CD14-positive monocyte (primary cell): ENCODE data around the gene CANX. TPM values are rescaled to one million over a fixed set of nuclear protein-coding genes. Genes with fewer than 3 reads are reported as not detected.
A peak's percentile ranks its signal among the peaks of the same experiment; 100 is the strongest.

Source experiments
- DNase-seq, 3 donors: peaks; one replicate each; pipeline ENCODE4 v3.0.0-alpha.2; 2011 to 2022
- H2AFZ ChIP-seq: 2 replicates; pipeline ENCODE4 v1.6.0; 2012; ENCODE audit warnings: mild to moderate bottlenecking, low read depth, low read length, inconsistent platforms; ENCODE audit not compliant: insufficient read depth, poor library complexity, severe bottlenecking
- H3K27ac ChIP-seq, 2 donors: 1 replicate in 1 of 2; 2 replicates in 1 of 2; pipeline ENCODE4 v1.5.1; 2012 to 2013; ENCODE audit warnings: low read length in 2 of 2, control low read depth in 1 of 2, inconsistent platforms in 1 of 2, low read depth in 1 of 2, mild to moderate bottlenecking in 1 of 2
- H3K27me3 ChIP-seq, 2 donors: one replicate each; pipeline versions ENCODE4 v1.6.0 to v1.6.1; 2011 to 2013; ENCODE audit warnings: low read length in 2 of 2; ENCODE audit not compliant: control insufficient read depth in 2 of 2, insufficient read depth in 2 of 2
- H3K36me3 ChIP-seq, 2 donors: replicated peaks in 1 of 2; 1 replicate in 1 of 2; 2 replicates in 1 of 2; pipeline versions ENCODE4 v1.5.1 to v1.6.1; 2012 to 2013; ENCODE audit warnings: low read length in 2 of 2, control low read depth in 1 of 2, inconsistent platforms in 1 of 2, mild to moderate bottlenecking in 1 of 2; ENCODE audit not compliant: insufficient read depth in 2 of 2, control insufficient read depth in 1 of 2
- H3K4me1 ChIP-seq, 2 donors: 1 replicate in 1 of 2; 2 replicates in 1 of 2; pipeline versions ENCODE4 v1.5.1 to v1.6.1; 2012 to 2013; ENCODE audit warnings: low read length in 2 of 2, control low read depth in 1 of 2, inconsistent platforms in 1 of 2, mild to moderate bottlenecking in 1 of 2, moderate library complexity in 1 of 2; ENCODE audit not compliant: insufficient read depth in 2 of 2, control insufficient read depth in 1 of 2
- H3K4me2 ChIP-seq: replicated peaks from 2 replicates; pipeline ENCODE3; 2012; ENCODE audit warnings: low read length, moderate library complexity, mild to moderate bottlenecking; ENCODE audit not compliant: poor library complexity, severe bottlenecking; ENCODE audit errors: extremely low read depth
- H3K4me3 ChIP-seq, 3 experiments: fragments of 200-600 bp in 1 of 3; sonication (generic) in 1 of 3; replicated peaks in 1 of 3; 1 replicate in 2 of 3; 2 replicates in 1 of 3; pipeline ENCODE4 v1.5.1; 2011 to 2013; ENCODE audit warnings: low read length in 3 of 3, mild to moderate bottlenecking in 3 of 3, control low read depth in 2 of 3, low read depth in 2 of 3, inconsistent platforms in 1 of 3, moderate library complexity in 1 of 3
- H3K79me2 ChIP-seq: 2 replicates; pipeline ENCODE4 v1.6.0; 2012; ENCODE audit warnings: mild to moderate bottlenecking, control low read depth, inconsistent platforms, low read length, moderate library complexity; ENCODE audit not compliant: insufficient read depth
- H3K9ac ChIP-seq: 2 replicates; pipeline ENCODE4 v1.6.0; 2017; ENCODE audit warnings: low read length, mild to moderate bottlenecking; ENCODE audit not compliant: insufficient read depth, poor library complexity, severe bottlenecking
- H3K9me3 ChIP-seq, 2 donors: replicated peaks in 1 of 2; 1 replicate in 1 of 2; 2 replicates in 1 of 2; pipeline versions ENCODE4 v1.5.1 to v1.6.1; 2012 to 2013; ENCODE audit warnings: low read length in 2 of 2, control low read depth in 1 of 2; ENCODE audit not compliant: control insufficient read depth in 1 of 2, insufficient read depth in 1 of 2
- H4K20me1 ChIP-seq: 2 replicates; pipeline ENCODE4 v1.6.0; 2012; ENCODE audit warnings: mild to moderate bottlenecking, low read length, control low read depth, moderate library complexity; ENCODE audit not compliant: insufficient read depth
- H3K27ac Mint-ChIP-seq, 7 donors: one replicate each; pipeline ENCODE4 v1.8.0; 2020; ENCODE audit warnings: mild to moderate bottlenecking in 7 of 7, mixed read lengths in 7 of 7, moderate library complexity in 6 of 7, inconsistent platforms in 2 of 7
- H3K27me3 Mint-ChIP-seq, 3 donors: one replicate each; pipeline ENCODE4 v1.8.0; 2021 to 2022; ENCODE audit warnings: low read depth in 3 of 3, mild to moderate bottlenecking in 3 of 3, mixed read lengths in 3 of 3, moderate library complexity in 3 of 3, inconsistent platforms in 1 of 3
- H3K36me3 Mint-ChIP-seq, 2 donors: one replicate each; pipeline ENCODE4 v1.8.0; 2020; ENCODE audit warnings: mixed read lengths in 2 of 2, inconsistent platforms in 1 of 2, mild to moderate bottlenecking in 1 of 2
- H3K4me1 Mint-ChIP-seq: one replicate; pipeline ENCODE4 v1.8.0; 2020; ENCODE audit warnings: mild to moderate bottlenecking, mixed read lengths
- H3K4me3 Mint-ChIP-seq, 2 donors: one replicate each; pipeline ENCODE4 v1.8.0; 2020; ENCODE audit warnings: mild to moderate bottlenecking in 2 of 2, mixed read lengths in 2 of 2, moderate library complexity in 1 of 2
- H3K9me3 Mint-ChIP-seq, 7 donors: one replicate each; pipeline ENCODE4 v1.8.0; 2020 to 2022; ENCODE audit warnings: mixed read lengths in 7 of 7, mild to moderate bottlenecking in 6 of 7, moderate library complexity in 6 of 7, inconsistent platforms in 2 of 7
- CTCF ChIP-seq: fragments of 200-600 bp; IDR thresholded peaks from one replicate; pipeline ENCODE4 v1.8.0; 2022; ENCODE audit warnings: antibody characterized with exemption, mild to moderate bottlenecking
- WGBS: methylation state at CpG from one replicate; pipeline ENCODE4 v1.1.5; 2013; ENCODE audit warnings: missing lambda C conversion rate; ENCODE audit not compliant: insufficient coverage; 5-methylcytosine and 5-hydroxymethylcytosine counted together
- intact Hi-C, 2 donors: fragments of 100-400 bp; cut with micrococcal nuclease; formaldehyde crosslinking; loops; one replicate each; pipeline versions ENCODE4 v1.15.0 to v1.15.1; 2023
- polyA plus RNA-seq, 3 donors: library from polyadenylated mRNA; depleted of rRNA in 1 of 3; unstranded in 2 of 3; stranded (reverse) in 1 of 3; fragments of 300-500 nt in 2 of 3; fragments of >200 nt in 1 of 3; fragmentation: Illumina TruSeq in 2 of 3; gene quantifications; 1 replicate in 2 of 3; 2 replicates in 1 of 3; pipeline ENCODE4 v1.2.3, GENCODE V29; 2012 to 2021

Gene CANX
- polyA plus RNA-seq, 3 donors, result 78.1 to 368 (median 259) TPM

- H3K27me3 Mint-ChIP-seq, result peaks cover 0 to 2% (median 0%) of the 10 kb centered on the region in 3 donors
- TF ChIP-seq CTCF, result no peak
- H3K27ac Mint-ChIP-seq, result peak overlapping the region; percentile 78 to 95 (median 91)
Measured at GRCh38 chr5:179727106-179727505, 28.3 kb downstream of the CANX start.

GRCh38 chr5:179729303-179729702, 30.5 kb downstream of the CANX start:
- Histone ChIP-seq H3K79me2 (peaks cover 56% of the 10 kb centered on the region), H3K9me3 (no peaks in the 10 kb centered on the region), H3K4me3 (no peak overlapping the region), H3K27ac (peak overlapping the region; percentile 23 to 98), H4K20me1 (peaks cover 10% of the 10 kb centered on the region), H3K4me1 (peaks cover 45 to 60% of the 10 kb centered on the region in 2 donors), H3K27me3 (no peaks in the 10 kb centered on the region), H3K9ac (no peak overlapping the region), H2AFZ (no peak overlapping the region), H3K4me2 (no peak overlapping the region), H3K36me3 (peaks cover 50 to 65% of the 10 kb centered on the region in 2 donors)
- Mint-ChIP-seq H3K27me3 (peaks cover 0 to 2% (median 0%) of the 10 kb centered on the region in 3 donors), H3K9me3 (peaks cover 0 to 2% (median 0%) of the 10 kb centered on the region in 7 donors), H3K4me3 (no peak overlapping the region), H3K36me3 (peaks cover 51 to 65% of the 10 kb centered on the region in 2 donors), H3K4me1 (peaks cover 51% of the 10 kb centered on the region), H3K27ac (peak overlapping the region in 5 of 7 donors; percentile 11 to 95 (median 42))
- TF ChIP-seq CTCF, result no peak
- intact Hi-C loops, result no loop called here
- no peak for DNase-seq
- WGBS, result 100% methylated on average over 1 of the region's 4 CpGs

More at GRCh38 chr5:179727106-179727505, 28.3 kb downstream of the CANX start:
- peaks cover 61% of the 10 kb centered on the region for H3K79me2 ChIP-seq
- intact Hi-C loops, result no loop called here
- H3K4me2 ChIP-seq, result no peak overlapping the region
- Mint-ChIP-seq H3K36me3 (peaks cover 73 to 86% of the 10 kb centered on the region in 2 donors), H3K4me1 (peaks cover 48% of the 10 kb centered on the region), H3K9me3 (no peaks in the 10 kb centered on the region), H3K4me3 (no peak overlapping the region)
- H3K4me1 ChIP-seq, result peaks cover 39 to 51% of the 10 kb centered on the region in 2 donors
- no peaks in the 10 kb centered on the region for H3K27me3 ChIP-seq
- peaks cover 11% of the 10 kb centered on the region for H4K20me1 ChIP-seq
- H3K9me3 ChIP-seq, result no peaks in the 10 kb centered on the region
- H3K9ac ChIP-seq, result no peak overlapping the region
- WGBS, result 60% methylated on average over 1 of the region's 6 CpGs
- H3K4me3 ChIP-seq, result no peak overlapping the region
- peaks cover 72 to 87% of the 10 kb centered on the region in 2 donors for H3K36me3 ChIP-seq
- peak; percentile 37 to 71 (median 57) for DNase-seq
- H2AFZ ChIP-seq, result peak overlapping the region; percentile 6
- peak overlapping the region; percentile 29 to 82 for H3K27ac ChIP-seq
